Fibroblast of gingiva (primary cell): ENCODE data around the gene NAV2.

ENCODE experiments used
- DNase-seq: peaks from one replicate; pipeline ENCODE4 v3.0.0-alpha.2; 2011; ENCODE audit warnings: low read depth

NAV2 gene

GRCh38 chr11:20156876-20157613, 444.4 kb downstream of the NAV2 start:
- DNase-seq: no peak

GRCh38 chr11:20157728-20158127, 445.1 kb downstream of the NAV2 start:
- DNase-seq: no peak

- DNase-seq: peak; percentile 32
Measured at GRCh38 chr11:20158597-20159257, 446.1 kb downstream of the NAV2 start.

- DNase-seq: no peak
Measured at GRCh38 chr11:20159466-20160381, 447.1 kb downstream of the NAV2 start.

- no peak for DNase-seq
Measured at GRCh38 chr11:20160425-20161229, 448.0 kb downstream of the NAV2 start, which contains the start of gene DBX1. Gene DBX1, minus strand, starts transcription at chr11:20160475. Its CDS starts 151 bp downstream, at chr11:20160324.

- DNase-seq: no peak
Measured at GRCh38 chr11:20161230-20161918, 448.7 kb downstream of the NAV2 start.

- no peak for DNase-seq
Measured at GRCh38 chr11:20161923-20162744, 449.5 kb downstream of the NAV2 start.

- peak; percentile 2 for DNase-seq
Measured at GRCh38 chr11:20162824-20163782, 450.5 kb downstream of the NAV2 start.

- no peak for DNase-seq
Measured at GRCh38 chr11:20163783-20164481, 451.3 kb downstream of the NAV2 start.
